ENCODE results near the gene NOTCH4. TPM values are rescaled to one million over a fixed set of nuclear protein-coding genes. Genes with fewer than 3 reads are reported as not detected.

Gene NOTCH4
- total RNA-seq, 1 experiment from 2014 or later = 4.9 TPM

DNA sequence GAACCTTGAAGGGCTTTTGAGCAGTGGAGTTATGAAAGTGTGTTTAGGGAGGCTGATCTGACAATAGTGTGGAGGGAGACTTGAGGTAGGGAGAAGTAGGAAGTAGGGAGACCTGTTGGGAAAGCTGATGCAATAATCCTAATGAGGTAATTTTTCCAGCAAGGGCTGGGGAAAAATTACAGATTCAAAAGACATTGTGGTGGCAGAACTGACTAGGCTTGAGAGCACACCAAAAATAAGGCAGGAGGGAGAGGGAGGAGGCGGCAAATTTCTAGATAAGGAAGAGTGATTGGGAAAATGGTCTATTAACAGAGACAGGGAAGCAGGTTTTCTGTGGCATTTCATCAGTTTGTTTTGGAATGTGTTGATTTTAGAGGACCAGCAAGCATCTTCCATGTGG, 77.6 kb downstream of the NOTCH4 start:
- no peaks in the 10 kb centered on the region for H3K36me3 ChIP-seq
- no peaks in the 10 kb centered on the region for H3K4me1 ChIP-seq
- no peaks in the 10 kb centered on the region for H3K9me3 ChIP-seq (replicated peaks)
- no peak for DNase-seq
- H3K27me3 ChIP-seq = no peaks in the 10 kb centered on the region
- H3K4me3 ChIP-seq = no peak overlapping the region
- no peak overlapping the region for H3K27ac ChIP-seq

Other genes starting within 250 kb of the NOTCH4 start
- gene C4A, start 242.0 kb downstream of the NOTCH4 start, total RNA-seq (2014; rRNA removed; shearing (Covaris generic)) = 0.81 and 2.5 TPM in 2 replicates
- 1.2 and 1.8 TPM in 2 replicates for gene C4B, start 209.3 kb downstream of the NOTCH4 start, total RNA-seq (2014; rRNA removed; shearing (Covaris generic))
- gene CYP21A2, start 185.7 kb downstream of the NOTCH4 start, total RNA-seq (2014; rRNA removed; shearing (Covaris generic)) = 0.08 TPM in 1 of 2 replicates, not detected in the other
- 1.6 and 3.3 TPM in 2 replicates for gene TNXB, start 114.7 kb downstream of the NOTCH4 start, total RNA-seq (2014; rRNA removed; shearing (Covaris generic))
- 26.1 and 33.0 TPM in 2 replicates for gene ATF6B, start 95.8 kb downstream of the NOTCH4 start, total RNA-seq (2014; rRNA removed; shearing (Covaris generic))
- 8.2 and 8.7 TPM in 2 replicates for gene FKBPL, start 93.8 kb downstream of the NOTCH4 start, total RNA-seq (2014; rRNA removed; shearing (Covaris generic))
- 0.25 and 0.30 TPM in 2 replicates for gene PRRT1, start 72.1 kb downstream of the NOTCH4 start, total RNA-seq (2014; rRNA removed; shearing (Covaris generic))
- gene PPT2, start 69.9 kb downstream of the NOTCH4 start, total RNA-seq (2014; rRNA removed; shearing (Covaris generic)) = 120 and 150 TPM in 2 replicates
- gene EGFL8, start 59.5 kb downstream of the NOTCH4 start, total RNA-seq (2014; rRNA removed; shearing (Covaris generic)) = 6.4 and 8.8 TPM in 2 replicates
- 66.1 and 70.3 TPM in 2 replicates for gene AGPAT1, start 48.0 kb downstream of the NOTCH4 start, total RNA-seq (2014; rRNA removed; shearing (Covaris generic))
- 60.0 and 63.7 TPM in 2 replicates for gene RNF5, start 45.7 kb downstream of the NOTCH4 start, total RNA-seq (2014; rRNA removed; shearing (Covaris generic))
- gene AGER, start 39.8 kb downstream of the NOTCH4 start, total RNA-seq (2014; rRNA removed; shearing (Covaris generic)) = 0.71 and 1.4 TPM in 2 replicates
- gene PBX2, start 33.9 kb downstream of the NOTCH4 start, total RNA-seq (2014; rRNA removed; shearing (Covaris generic)) = 39.4 and 41.7 TPM in 2 replicates
- 2.8 and 3.6 TPM in 2 replicates for gene GPSM3, start 31.4 kb downstream of the NOTCH4 start, total RNA-seq (2014; rRNA removed; shearing (Covaris generic))
- gene TSBP1, start 147.8 kb upstream of the NOTCH4 start, total RNA-seq (2014; rRNA removed; shearing (Covaris generic)) = not detected in 2 replicates
- not detected in 2 replicates for gene BTNL2, start 183.1 kb upstream of the NOTCH4 start, total RNA-seq (2014; rRNA removed; shearing (Covaris generic))
- gene HLA-DRA, start 215.8 kb upstream of the NOTCH4 start, total RNA-seq (2014; rRNA removed; shearing (Covaris generic)) = not detected in 2 replicates

Measured in SJCRH30 (cell line).